Measurements from ENCODE around the gene IL2RA. TPM values are rescaled to one million over a fixed set of nuclear protein-coding genes. Genes with fewer than 3 reads are reported as not detected.

Gene IL2RA
- total RNA-seq, 1 experiment from 2014 or later = not detected

DNA sequence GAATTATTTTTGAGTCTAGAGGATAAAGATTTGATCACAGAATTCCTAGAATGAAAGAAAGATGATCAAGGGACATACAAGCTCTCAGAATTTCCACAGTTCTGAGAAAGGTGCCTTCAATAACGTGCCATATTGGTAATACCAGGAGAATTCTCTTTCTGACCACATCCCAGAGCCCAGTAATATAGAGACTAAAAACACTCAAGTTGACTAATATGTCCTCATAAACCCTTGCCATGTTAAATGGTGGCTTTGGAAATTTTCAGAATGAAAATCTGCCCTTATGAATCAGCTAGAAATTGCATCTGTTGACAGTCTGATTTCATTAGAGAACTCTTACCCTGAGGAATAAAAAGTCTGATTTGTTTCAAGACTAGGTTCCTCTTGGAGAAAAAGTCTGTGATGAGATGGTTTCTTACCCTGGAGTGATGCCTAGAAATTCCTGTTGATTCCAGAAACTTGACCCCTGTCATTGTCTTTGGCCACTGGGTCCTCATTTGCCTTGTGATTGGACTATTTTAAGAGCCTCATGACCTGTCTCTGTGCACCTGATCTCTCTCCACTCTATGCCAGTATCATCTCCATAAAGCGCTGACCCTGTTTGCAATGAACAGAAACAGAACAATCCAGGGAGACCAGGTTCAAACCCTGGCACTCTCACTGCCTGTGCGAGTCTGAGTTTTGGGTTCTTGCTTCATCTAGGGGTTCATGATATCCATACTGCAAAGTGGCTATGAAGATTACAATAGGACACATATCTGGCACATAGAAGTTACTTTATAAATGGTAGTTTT is 3.3 kb downstream of the IL2RA start:
- Mint-ChIP-seq H3K4me1 (peaks cover 3 to 4% of the 10 kb centered on the region in 2 experiments; a peak in 3 of 4 replicates), H3K27me3 (ENCODE audit: low read depth) (peaks cover 10% of the 10 kb centered on the region), H3K4me3 (no peak overlapping the region), H3K9me3 (no peaks in the 10 kb centered on the region), H3K36me3 (ENCODE audit: insufficient read depth in 1 of 3, low read depth in 3 of 3) (no peaks in the 10 kb centered on the region), H3K27ac (no peak overlapping the region)
- H2BK20ac ChIP-seq (ENCODE audit: low read depth, low read length, poor library complexity, severe bottlenecking) = no peak overlapping the region
- WGBS (ENCODE audit: extremely low coverage, insufficient read length, low lambda C conversion rate) = no CpG with 5 or more reads among the region's 3 CpGs
- no peak overlapping the region for H2BK12ac ChIP-seq (ENCODE audit: insufficient read length, low read depth, low read length)
- H2BK15ac ChIP-seq (ENCODE audit: low read depth, low read length) = no peak overlapping the region
- DNase-seq = no peak
- H2BK120ac ChIP-seq (ENCODE audit: low read depth, low read length, poor library complexity, severe bottlenecking) = no peak overlapping the region
- H3K9me3 ChIP-seq (ENCODE audit: control insufficient read depth, low read depth, low read length) = no peaks in the 10 kb centered on the region
- no peak overlapping the region for H3K4ac ChIP-seq (ENCODE audit: low read depth, low read length)
- H2AFZ ChIP-seq (ENCODE audit: low read length) = no peak overlapping the region
- H3K27me3 ChIP-seq (ENCODE audit: insufficient read depth, low read length) = no peaks in the 10 kb centered on the region
- no peak overlapping the region for H4K91ac ChIP-seq (ENCODE audit: insufficient read length, low read depth, low read length)
- no peaks in the 10 kb centered on the region for H4K20me1 ChIP-seq (ENCODE audit: control insufficient read depth, insufficient read depth, insufficient read length)
- no peaks in the 10 kb centered on the region for H3K79me2 ChIP-seq (ENCODE audit: insufficient read depth, low read length)
- H3K4me2 ChIP-seq (ENCODE audit: insufficient read depth, insufficient read length, low read length) = no peak overlapping the region
- no peaks in the 10 kb centered on the region for H3K23me2 ChIP-seq (ENCODE audit: insufficient read length, low read depth, low read length, poor library complexity, severe bottlenecking)
- no peak overlapping the region for H3K9ac ChIP-seq (ENCODE audit: extremely low read depth, insufficient read length, low read length)
- TF ChIP-seq, protein P1, sequence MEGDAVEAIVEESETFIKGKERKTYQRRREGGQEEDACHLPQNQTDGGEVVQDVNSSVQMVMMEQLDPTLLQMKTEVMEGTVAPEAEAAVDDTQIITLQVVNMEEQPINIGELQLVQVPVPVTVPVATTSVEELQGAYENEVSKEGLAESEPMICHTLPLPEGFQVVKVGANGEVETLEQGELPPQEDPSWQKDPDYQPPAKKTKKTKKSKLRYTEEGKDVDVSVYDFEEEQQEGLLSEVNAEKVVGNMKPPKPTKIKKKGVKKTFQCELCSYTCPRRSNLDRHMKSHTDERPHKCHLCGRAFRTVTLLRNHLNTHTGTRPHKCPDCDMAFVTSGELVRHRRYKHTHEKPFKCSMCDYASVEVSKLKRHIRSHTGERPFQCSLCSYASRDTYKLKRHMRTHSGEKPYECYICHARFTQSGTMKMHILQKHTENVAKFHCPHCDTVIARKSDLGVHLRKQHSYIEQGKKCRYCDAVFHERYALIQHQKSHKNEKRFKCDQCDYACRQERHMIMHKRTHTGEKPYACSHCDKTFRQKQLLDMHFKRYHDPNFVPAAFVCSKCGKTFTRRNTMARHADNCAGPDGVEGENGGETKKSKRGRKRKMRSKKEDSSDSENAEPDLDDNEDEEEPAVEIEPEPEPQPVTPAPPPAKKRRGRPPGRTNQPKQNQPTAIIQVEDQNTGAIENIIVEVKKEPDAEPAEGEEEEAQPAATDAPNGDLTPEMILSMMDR (conservative IDR thresholded peaks at IDR 0.05) = no peak
- H3K79me1 ChIP-seq (ENCODE audit: insufficient read depth, low read depth, low read length, poor library complexity, severe bottlenecking) = no peaks in the 10 kb centered on the region
- H3K23ac ChIP-seq (ENCODE audit: insufficient read length, low read depth, low read length) = no peak overlapping the region
- no peaks in the 10 kb centered on the region for H3K4me1 ChIP-seq (ENCODE audit: insufficient read depth, low read length)
- H2AK5ac ChIP-seq (ENCODE audit: insufficient read length, low read length) = no peak overlapping the region
- H2BK5ac ChIP-seq (ENCODE audit: insufficient read length, low read length) = no peak overlapping the region
- H3K18ac ChIP-seq (ENCODE audit: insufficient read length, low read depth, low read length) = no peak overlapping the region
- H3K27ac ChIP-seq (ENCODE audit: insufficient read length, low read depth, low read length) = no peak overlapping the region
- H3T11ph ChIP-seq (ENCODE audit: low read length) = no peak overlapping the region
- H3K14ac ChIP-seq (ENCODE audit: insufficient read depth, low read length) = no peak overlapping the region
- no peak overlapping the region for H4K8ac ChIP-seq (replicated peaks; ENCODE audit: insufficient read length, low read depth, low read length)
- no peak overlapping the region for H3K56ac ChIP-seq (ENCODE audit: insufficient read length, low read depth, low read length)
- no peak overlapping the region for H4K5ac ChIP-seq (ENCODE audit: insufficient read length, low read depth, low read length)

Data from H9 (cell line).